Measurements from ENCODE around the gene IGF1R.
"Not testable (repeated sequence)": the region's sequence is repeated elsewhere in the genome, so short reads cannot be mapped to it uniquely, and the experiment has no call there.

IGF1R gene

GRCh38 chr15:98647774-98648653 lies at the start of gene IGF1R:
Gene IGF1R, plus strand, starts transcription at chr15:98648539. Its CDS starts 1,043 bp downstream, at chr15:98649582.
- peak; percentile 90 for DNase-seq

GRCh38 chr15:98599909-98600691 lies 48.2 kb upstream of the IGF1R start:
- no peak for DNase-seq

- no peak for DNase-seq
These were observed 43.4 kb upstream of the IGF1R start for GRCh38 chr15:98604983-98605382.

- DNase-seq: no peak
These were observed 39.0 kb upstream of the IGF1R start for GRCh38 chr15:98609144-98609852.

GRCh38 chr15:98610991-98611390 lies 37.3 kb upstream of the IGF1R start:
- no peak for DNase-seq

GRCh38 chr15:98611808-98612207 lies 36.5 kb upstream of the IGF1R start:
- DNase-seq: no peak

GRCh38 chr15:98612490-98613110 lies 35.7 kb upstream of the IGF1R start:
- DNase-seq: no peak

GRCh38 chr15:98614681-98615080 lies 33.7 kb upstream of the IGF1R start:
- DNase-seq: no peak

- DNase-seq: no peak
These were observed 31.9 kb upstream of the IGF1R start for GRCh38 chr15:98616397-98616796.

- DNase-seq: no peak
These were observed 30.9 kb upstream of the IGF1R start for GRCh38 chr15:98617328-98617980.

- DNase-seq: not testable (repeated sequence)
These were observed 29.8 kb upstream of the IGF1R start for GRCh38 chr15:98618576-98618975.

- DNase-seq: no peak
These were observed 28.3 kb upstream of the IGF1R start for GRCh38 chr15:98620020-98620419.

- DNase-seq: no peak
These were observed 27.3 kb upstream of the IGF1R start for GRCh38 chr15:98621021-98621420.

- no peak for DNase-seq
These were observed 22.7 kb upstream of the IGF1R start for GRCh38 chr15:98625614-98626013.

GRCh38 chr15:98626153-98626552 lies 22.2 kb upstream of the IGF1R start:
- DNase-seq: no peak

- DNase-seq: no peak
These were observed 20.1 kb upstream of the IGF1R start for GRCh38 chr15:98628216-98628615.

GRCh38 chr15:98635848-98636247 lies 12.5 kb upstream of the IGF1R start:
- no peak for DNase-seq

- no peak for DNase-seq
These were observed 5.2 kb upstream of the IGF1R start for GRCh38 chr15:98643115-98643514.

- no peak for DNase-seq
These were observed 1.8 kb upstream of the IGF1R start for GRCh38 chr15:98646546-98647025.

GRCh38 chr15:98647026-98647773 lies 1.1 kb upstream of the IGF1R start:
- DNase-seq: peak; percentile 76
